Activated T-cell treated with anti-CD3 and anti-CD28 coated beads, Interleukin-2, amount 50 U/mL, for 72 hours (primary cell): ENCODE results near the gene PSMG3. TPM values are rescaled to one million over a fixed set of nuclear protein-coding genes. Genes with fewer than 3 reads are reported as not detected.
"Not testable (repeated sequence)": the region's sequence is repeated elsewhere in the genome, so short reads cannot be mapped to it uniquely, and the experiment has no call there.

Experiments
- ATAC-seq, 2 donors: fragments of 150-1000 bp; cut with Tn5 transposase; replicated peaks in 1 of 2; 2 replicates each; pipeline ENCODE4 v1.10.0; 2021; ENCODE audit warnings: moderate library complexity in 2 of 2, mild to moderate bottlenecking in 1 of 2
- DNase-seq, 2 donors: peaks; one replicate each; pipeline ENCODE4 v3.0.0; 2021 to 2022; ENCODE audit warnings: mixed read lengths in 1 of 2
- H3K27ac Mint-ChIP-seq: one replicate; pipeline ENCODE4 v1.8.0; 2022; ENCODE audit warnings: mild to moderate bottlenecking, moderate library complexity, mixed read lengths
- H3K27me3 Mint-ChIP-seq: one replicate; pipeline ENCODE4 v1.8.0; 2022; ENCODE audit warnings: low read depth, mixed read lengths
- H3K36me3 Mint-ChIP-seq, 2 donors: one replicate each; pipeline ENCODE4 v1.8.0; 2022; ENCODE audit warnings: mixed read lengths in 2 of 2, mild to moderate bottlenecking in 1 of 2; ENCODE audit not compliant: insufficient read depth in 2 of 2
- H3K4me1 Mint-ChIP-seq: one replicate; pipeline ENCODE4 v1.8.0; 2022; ENCODE audit warnings: low read depth, mixed read lengths
- H3K4me3 Mint-ChIP-seq, 2 donors: one replicate each; pipeline ENCODE4 v1.8.0; 2022; ENCODE audit warnings: mild to moderate bottlenecking in 2 of 2, mixed read lengths in 2 of 2, moderate library complexity in 2 of 2
- H3K9me3 Mint-ChIP-seq, 2 donors: one replicate each; pipeline ENCODE4 v1.8.0; 2022; ENCODE audit warnings: mixed read lengths in 2 of 2
- total RNA-seq, 2 donors: library from RNA; stranded (reverse); gene quantifications; one replicate each; pipeline ENCODE4 v1.2.3, GENCODE V29; 2022

Gene PSMG3
- total RNA-seq, 2 donors from 2014 or later = 49.7 to 53.6 TPM

- ATAC-seq, H3K27me3 Mint-ChIP-seq, H3K9me3 Mint-ChIP-seq: not testable (repeated sequence)
These were observed 13.6 kb upstream of the PSMG3 start for GRCh38 chr7:1583241-1583930.

GRCh38 chr7:1580422-1581030 is 10.7 kb upstream of the PSMG3 start:
- DNase-seq = no peak
- ATAC-seq = no peak
- Mint-ChIP-seq H3K27ac (no peak overlapping the region), H3K4me1 (peaks cover 4% of the 10 kb centered on the region), H3K9me3 (no peaks in the 10 kb centered on the region), H3K4me3 (no peak overlapping the region), H3K27me3 (no peaks in the 10 kb centered on the region), H3K36me3 (no peaks in the 10 kb centered on the region)

More at GRCh38 chr7:1583241-1583930, 13.6 kb upstream of the PSMG3 start:
- not testable (repeated sequence) for H3K27ac Mint-ChIP-seq, H3K36me3 Mint-ChIP-seq, H3K4me1 Mint-ChIP-seq, H3K4me3 Mint-ChIP-seq, DNase-seq

GRCh38 chr7:1579481-1580421 is 9.9 kb upstream of the PSMG3 start:
- Mint-ChIP-seq H3K27me3 (no peaks in the 10 kb centered on the region), H3K4me1 (peaks cover 4% of the 10 kb centered on the region), H3K4me3 (no peak overlapping the region), H3K9me3 (no peaks in the 10 kb centered on the region), H3K36me3 (no peaks in the 10 kb centered on the region), H3K27ac (no peak overlapping the region)
- DNase-seq = peak; percentile 68 to 75
- peak; percentile 97 to 99 for ATAC-seq

GRCh38 chr7:1578513-1578912 is 8.7 kb upstream of the PSMG3 start:
- H3K36me3 Mint-ChIP-seq = no peaks in the 10 kb centered on the region
- no peak for ATAC-seq
- no peak for DNase-seq
- H3K9me3 Mint-ChIP-seq = no peaks in the 10 kb centered on the region
- peaks cover 4% of the 10 kb centered on the region for H3K4me1 Mint-ChIP-seq
- no peak overlapping the region for H3K4me3 Mint-ChIP-seq
- H3K27me3 Mint-ChIP-seq = no peaks in the 10 kb centered on the region
- no peak overlapping the region for H3K27ac Mint-ChIP-seq

GRCh38 chr7:1576521-1577253 is 6.9 kb upstream of the PSMG3 start:
- H3K36me3 Mint-ChIP-seq = no peaks in the 10 kb centered on the region
- H3K4me1 Mint-ChIP-seq = peaks cover 14% of the 10 kb centered on the region
- no peaks in the 10 kb centered on the region for H3K9me3 Mint-ChIP-seq
- H3K4me3 Mint-ChIP-seq = no peak overlapping the region
- H3K27ac Mint-ChIP-seq = no peak overlapping the region
- ATAC-seq = no peak
- H3K27me3 Mint-ChIP-seq = no peaks in the 10 kb centered on the region
- DNase-seq = no peak

- peaks cover 21% of the 10 kb centered on the region for H3K4me1 Mint-ChIP-seq
- H3K4me3 Mint-ChIP-seq = no peak overlapping the region
- H3K9me3 Mint-ChIP-seq = no peaks in the 10 kb centered on the region
- H3K27ac Mint-ChIP-seq = no peak overlapping the region
- no peaks in the 10 kb centered on the region for H3K36me3 Mint-ChIP-seq
- ATAC-seq (no peak), DNase-seq (no peak)
- H3K27me3 Mint-ChIP-seq = no peaks in the 10 kb centered on the region
These were observed 6.0 kb upstream of the PSMG3 start for GRCh38 chr7:1575809-1576208.

GRCh38 chr7:1572111-1572822 is 2.4 kb upstream of the PSMG3 start:
- H3K27me3 Mint-ChIP-seq = no peaks in the 10 kb centered on the region
- H3K4me3 Mint-ChIP-seq = no peak overlapping the region
- peaks cover 39% of the 10 kb centered on the region for H3K4me1 Mint-ChIP-seq
- H3K27ac Mint-ChIP-seq = peak overlapping the region; percentile 5
- H3K9me3 Mint-ChIP-seq = no peaks in the 10 kb centered on the region
- peaks cover 0 to 5% of the 10 kb centered on the region in 2 donors for H3K36me3 Mint-ChIP-seq
- no peak for DNase-seq
- ATAC-seq = no peak

GRCh38 chr7:1569440-1569832 is 396 bp downstream of the PSMG3 start:
- Mint-ChIP-seq H3K9me3 (no peaks in the 10 kb centered on the region), H3K27me3 (no peaks in the 10 kb centered on the region), H3K27ac (peak overlapping the region; percentile 95), H3K36me3 (peaks cover 0 to 9% of the 10 kb centered on the region in 2 donors), H3K4me3 (peak overlapping the region; percentile 90 to 99), H3K4me1 (peaks cover 46% of the 10 kb centered on the region)
- DNase-seq (no peak), ATAC-seq (no peak)

GRCh38 chr7:1569016-1569415 is 816 bp downstream of the PSMG3 start:
- H3K4me1 Mint-ChIP-seq = peaks cover 46% of the 10 kb centered on the region
- peak overlapping the region; percentile 95 for H3K27ac Mint-ChIP-seq
- H3K4me3 Mint-ChIP-seq = peak overlapping the region; percentile 90 to 99
- peaks cover 0 to 9% of the 10 kb centered on the region in 2 donors for H3K36me3 Mint-ChIP-seq
- no peaks in the 10 kb centered on the region for H3K27me3 Mint-ChIP-seq
- ATAC-seq (peak in 1 of 2 donors; percentile 7), DNase-seq (peak in 1 of 2 donors; percentile 50)
- no peaks in the 10 kb centered on the region for H3K9me3 Mint-ChIP-seq

- Mint-ChIP-seq H3K4me3 (peak overlapping the region; percentile 20 to 22), H3K9me3 (no peaks in the 10 kb centered on the region), H3K27me3 (no peaks in the 10 kb centered on the region), H3K36me3 (peaks cover 0 to 9% of the 10 kb centered on the region in 2 donors), H3K27ac (no peak overlapping the region), H3K4me1 (peaks cover 46% of the 10 kb centered on the region)
- DNase-seq (no peak), ATAC-seq (no peak)
These were observed 1.8 kb downstream of the PSMG3 start for GRCh38 chr7:1567896-1568510.

GRCh38 chr7:1567049-1567771 is 2.6 kb downstream of the PSMG3 start:
- peaks cover 0 to 9% of the 10 kb centered on the region in 2 donors for H3K36me3 Mint-ChIP-seq
- no peaks in the 10 kb centered on the region for H3K27me3 Mint-ChIP-seq
- peaks cover 41% of the 10 kb centered on the region for H3K4me1 Mint-ChIP-seq
- no peak overlapping the region for H3K27ac Mint-ChIP-seq
- DNase-seq (no peak), ATAC-seq (no peak)
- peak overlapping the region in 1 of 2 donors; percentile 22 for H3K4me3 Mint-ChIP-seq
- no peaks in the 10 kb centered on the region for H3K9me3 Mint-ChIP-seq
